GM21528 (cell line): ENCODE measurements around the gene USP36.

ENCODE experiments used
- ATAC-seq: cut with Tn5 transposase; IDR thresholded peaks from one replicate; pipeline ENCODE4 v1.9.1; 2021; ENCODE audit warnings: mild to moderate bottlenecking, moderate library complexity; ENCODE audit not compliant: unreplicated experiment, low FRiP score

USP36 gene

GRCh38 chr17:78839762-78840529 is 668 bp downstream of the USP36 start:
- ATAC-seq, result peak; percentile 22

- ATAC-seq, result no peak
Observed at GRCh38 chr17:78839235-78839761, 1.3 kb downstream of the USP36 start.

- no peak for ATAC-seq
Observed at GRCh38 chr17:78838574-78839005, 2.0 kb downstream of the USP36 start.

GRCh38 chr17:78836420-78837021 is 4.1 kb downstream of the USP36 start:
- no peak for ATAC-seq

GRCh38 chr17:78834571-78834970 is 6.0 kb downstream of the USP36 start:
- no peak for ATAC-seq

- no peak for ATAC-seq
Observed at GRCh38 chr17:78832541-78832810, 8.1 kb downstream of the USP36 start.

GRCh38 chr17:78831688-78832540 is 8.7 kb downstream of the USP36 start:
- ATAC-seq, result no peak

GRCh38 chr17:78829477-78829876 is 11.1 kb downstream of the USP36 start:
- ATAC-seq, result no peak

- no peak for ATAC-seq
Observed at GRCh38 chr17:78828470-78829185, 12.0 kb downstream of the USP36 start.

GRCh38 chr17:78826836-78827509 is 13.6 kb downstream of the USP36 start:
- ATAC-seq, result no peak

- ATAC-seq, result no peak
Observed at GRCh38 chr17:78826421-78826820, 14.2 kb downstream of the USP36 start.

GRCh38 chr17:78825696-78826095 is 14.9 kb downstream of the USP36 start:
- ATAC-seq, result no peak

GRCh38 chr17:78824240-78824639 is 16.4 kb downstream of the USP36 start:
- ATAC-seq, result no peak

- no peak for ATAC-seq
Observed at GRCh38 chr17:78823282-78824046, 17.1 kb downstream of the USP36 start.

GRCh38 chr17:78822552-78822951 is 18.1 kb downstream of the USP36 start:
- no peak for ATAC-seq

- no peak for ATAC-seq
Observed at GRCh38 chr17:78821961-78822360, 18.7 kb downstream of the USP36 start.

GRCh38 chr17:78820841-78821240 is 19.8 kb downstream of the USP36 start:
- no peak for ATAC-seq

- ATAC-seq, result no peak
Observed at GRCh38 chr17:78819806-78820792, 20.5 kb downstream of the USP36 start.
